ENCODE data around the gene CADPS. TPM values are rescaled to one million over a fixed set of nuclear protein-coding genes. Genes with fewer than 3 reads are reported as not detected.

Gene CADPS
- total RNA-seq, 1 donor from 2014 or later: 0.10 TPM

- ATAC-seq (no peak), DNase-seq (ENCODE audit: low spot score) (no peak)
Measured at GRCh38 chr3:62815981-62816380, 59.2 kb downstream of the CADPS start.

GRCh38 chr3:62812631-62813030, 62.6 kb downstream of the CADPS start:
- ATAC-seq: no peak

GRCh38 chr3:62811119-62811518, 64.1 kb downstream of the CADPS start:
- DNase-seq (ENCODE audit: low spot score) (no peak), ATAC-seq (no peak)

More at GRCh38 chr3:62812631-62813030, 62.6 kb downstream of the CADPS start:
- DNase-seq (ENCODE audit: low spot score): no peak

GRCh38 chr3:62809369-62809768, 65.8 kb downstream of the CADPS start:
- ATAC-seq (no peak), DNase-seq (ENCODE audit: low spot score) (no peak)

GRCh38 chr3:62805580-62806277, 69.5 kb downstream of the CADPS start:
- no peak for DNase-seq (ENCODE audit: low spot score)
- no peak for ATAC-seq

GRCh38 chr3:62805106-62805505, 70.1 kb downstream of the CADPS start:
- DNase-seq (ENCODE audit: low spot score) (no peak), ATAC-seq (no peak)

GRCh38 chr3:62803276-62803675, 71.9 kb downstream of the CADPS start:
- DNase-seq (ENCODE audit: low spot score): no peak
- no peak for ATAC-seq

- DNase-seq (ENCODE audit: low spot score): no peak
- no peak for ATAC-seq
Measured at GRCh38 chr3:62798000-62798399, 77.2 kb downstream of the CADPS start.

GRCh38 chr3:62797132-62797531, 78.1 kb downstream of the CADPS start:
- no peak for ATAC-seq

GRCh38 chr3:62795978-62796657, 79.1 kb downstream of the CADPS start:
- ATAC-seq (no peak), DNase-seq (ENCODE audit: low spot score) (no peak)

More at GRCh38 chr3:62797132-62797531, 78.1 kb downstream of the CADPS start:
- DNase-seq (ENCODE audit: low spot score): no peak

- no peak for ATAC-seq
Measured at GRCh38 chr3:62793946-62794345, 81.3 kb downstream of the CADPS start.

GRCh38 chr3:62785384-62785783, 89.8 kb downstream of the CADPS start:
- no peak for DNase-seq (ENCODE audit: low spot score)
- ATAC-seq: no peak

More at GRCh38 chr3:62793946-62794345, 81.3 kb downstream of the CADPS start:
- DNase-seq (ENCODE audit: low spot score): no peak

- ATAC-seq (no peak), DNase-seq (ENCODE audit: low spot score) (no peak)
Measured at GRCh38 chr3:62781121-62781520, 94.1 kb downstream of the CADPS start.

GRCh38 chr3:62777674-62778073, 97.5 kb downstream of the CADPS start:
- no peak for DNase-seq (ENCODE audit: low spot score)
- no peak for ATAC-seq

- DNase-seq (ENCODE audit: low spot score) (no peak), ATAC-seq (no peak)
Measured at GRCh38 chr3:62777130-62777529, 98.1 kb downstream of the CADPS start.

GRCh38 chr3:62774221-62774620, 101.0 kb downstream of the CADPS start:
- no peak for ATAC-seq
- DNase-seq (ENCODE audit: low spot score): no peak

GRCh38 chr3:62771331-62772072, 103.7 kb downstream of the CADPS start:
- DNase-seq (ENCODE audit: low spot score) (no peak), ATAC-seq (no peak)

GRCh38 chr3:62768896-62769295, 106.3 kb downstream of the CADPS start:
- ATAC-seq (no peak), DNase-seq (ENCODE audit: low spot score) (no peak)

- no peak for ATAC-seq
- DNase-seq (ENCODE audit: low spot score): no peak
Measured at GRCh38 chr3:62761711-62762110, 113.5 kb downstream of the CADPS start.

- DNase-seq (ENCODE audit: low spot score) (no peak), ATAC-seq (no peak)
Measured at GRCh38 chr3:62761311-62761710, 113.9 kb downstream of the CADPS start.

GRCh38 chr3:62758296-62759066, 116.7 kb downstream of the CADPS start:
- no peak for DNase-seq (ENCODE audit: low spot score)
- ATAC-seq: no peak
